NCI-H1417 treated with DMSO at 0.1 percent for 48 hours (cell line): ENCODE data around the gene POLR1H.

Experiments used
- DNase-seq: peaks from one replicate; lab custom pipeline; 2025; lab: John Stamatoyannopoulos, UW

Gene POLR1H

GRCh38 chr6:30096829-30097228 lies 35.8 kb downstream of the POLR1H start:
- no peak for DNase-seq

DNA sequence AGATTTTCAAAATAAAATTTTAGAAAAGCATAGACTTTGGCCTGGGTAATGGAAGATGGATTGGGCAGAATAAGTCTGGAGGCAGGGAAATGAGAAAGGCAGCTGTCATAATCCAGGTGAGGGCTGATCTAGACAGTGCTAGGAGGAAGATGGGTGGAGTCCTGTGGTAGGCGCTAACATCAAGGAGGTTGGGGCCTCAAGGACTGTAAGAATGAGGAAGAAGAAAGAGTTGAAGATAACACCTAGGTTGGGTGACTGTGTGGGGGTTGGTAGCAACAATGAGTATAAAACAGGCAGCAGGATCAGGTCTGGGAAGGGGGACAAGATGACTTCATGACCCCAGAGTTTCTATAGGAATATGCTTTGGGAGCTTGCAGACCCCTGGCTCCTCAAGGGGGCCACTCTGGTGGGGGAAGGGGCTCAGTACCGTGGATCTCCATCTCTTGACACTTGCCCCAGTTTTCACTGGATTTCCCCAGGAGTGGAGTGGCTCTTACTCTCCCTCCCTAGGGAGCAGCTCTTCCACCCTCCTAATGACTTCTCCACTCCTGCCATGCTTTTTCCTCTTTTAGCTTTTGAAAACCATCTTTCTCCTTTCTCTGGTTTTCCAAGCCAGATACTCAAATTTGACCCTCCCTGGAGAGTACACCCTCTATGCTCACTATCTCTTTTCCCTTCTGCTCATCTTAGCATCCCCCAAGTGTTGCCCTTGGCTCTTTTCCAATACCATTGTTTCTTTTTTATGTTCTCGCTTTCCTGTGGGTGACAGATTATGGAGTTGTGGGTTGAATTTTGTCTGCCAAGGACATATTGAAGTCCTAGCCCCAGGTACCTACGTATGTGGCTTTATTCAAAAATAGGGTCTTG lies 37.1 kb downstream of the POLR1H start:
- DNase-seq, result no peak

GRCh38 chr6:30100154-30100553 lies 39.1 kb downstream of the POLR1H start:
- DNase-seq, result no peak

DNA sequence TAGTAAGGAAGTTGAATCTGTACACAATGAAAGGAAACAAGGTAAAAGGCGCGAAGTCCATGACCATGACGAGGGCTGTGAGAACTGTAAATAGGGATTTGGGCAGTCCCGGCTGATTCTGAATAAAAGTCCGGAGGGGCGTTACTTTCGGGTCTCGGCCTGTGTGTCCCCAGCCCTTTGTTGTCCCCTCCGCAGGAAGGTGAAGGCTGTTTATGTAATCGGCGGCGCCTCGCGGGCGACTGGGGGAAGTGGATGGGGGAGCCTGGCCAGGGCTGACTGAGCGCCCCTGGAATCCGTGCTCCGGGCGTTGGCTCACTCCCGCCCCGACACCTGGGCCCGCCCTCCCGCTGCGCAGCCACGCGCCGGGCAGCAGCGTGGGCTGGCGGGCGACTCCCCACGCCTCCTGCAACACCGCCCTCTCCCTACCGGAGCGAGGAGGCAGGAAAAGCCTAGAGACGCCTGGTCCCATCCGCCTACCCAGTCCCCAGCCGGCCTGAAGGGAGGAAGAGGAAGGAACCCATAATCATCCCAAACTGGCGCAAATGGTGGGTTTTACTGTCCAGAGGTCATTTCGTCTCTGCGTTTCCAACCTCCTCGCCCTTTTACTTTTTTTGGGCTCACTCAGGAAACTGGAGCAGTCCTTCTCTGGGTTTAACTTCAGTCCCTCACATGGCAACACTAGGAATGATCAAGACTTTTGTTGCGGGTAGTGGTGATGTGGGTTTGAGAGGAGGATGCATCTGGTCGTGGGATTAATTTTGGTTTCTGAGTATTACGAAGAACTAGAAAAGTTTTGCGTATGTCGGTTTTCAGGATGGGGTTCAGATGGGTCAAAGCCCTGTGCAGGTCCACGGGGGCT lies 39.7 kb downstream of the POLR1H start:
- DNase-seq, result no peak

- no peak for DNase-seq
Measured at GRCh38 chr6:30101444-30102413, 40.7 kb downstream of the POLR1H start.

- DNase-seq, result no peak
Measured at GRCh38 chr6:30102414-30102969, 41.4 kb downstream of the POLR1H start.

DNA sequence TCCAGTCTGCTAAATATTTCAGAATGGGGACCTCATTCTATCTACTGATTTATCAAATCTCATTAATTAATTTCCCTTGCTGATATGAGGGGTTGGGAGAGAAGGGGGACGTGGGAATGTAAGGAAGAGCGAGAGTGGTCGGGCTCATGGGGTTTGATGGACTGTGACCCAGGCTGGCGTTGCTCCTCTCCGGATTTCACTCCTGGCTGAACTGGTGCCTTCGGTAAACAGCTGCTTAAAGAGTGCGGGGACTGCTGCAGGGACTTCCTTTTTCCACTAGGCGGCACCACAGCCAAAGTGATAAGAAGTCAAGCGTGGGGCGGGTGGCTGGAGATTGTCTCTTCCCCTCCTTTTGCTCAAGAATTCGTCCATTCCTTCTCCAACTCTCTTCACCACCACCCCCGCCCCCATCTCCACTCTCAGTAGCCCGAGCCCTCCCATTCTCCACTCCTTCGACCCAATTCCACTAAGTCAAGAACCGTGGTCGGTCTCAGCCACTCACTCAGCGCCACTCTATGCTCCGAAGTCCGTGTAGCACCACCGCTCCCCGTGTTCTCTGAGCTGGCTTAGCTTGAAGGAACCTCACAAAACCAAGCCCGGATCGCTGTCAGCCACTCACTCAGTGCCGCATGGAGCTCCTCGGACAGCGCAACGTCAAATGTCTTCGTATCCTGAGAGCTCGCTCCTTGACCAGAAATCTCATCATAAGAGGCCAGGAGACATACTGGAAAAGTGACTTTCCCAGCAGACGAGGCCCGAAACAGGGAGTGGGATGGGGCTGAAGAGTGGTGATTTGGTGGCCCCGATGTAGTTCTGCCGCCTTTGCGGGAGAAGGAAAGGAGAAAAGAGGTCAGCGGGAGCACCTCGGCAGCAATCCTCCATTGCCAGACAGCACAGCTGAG lies 42.2 kb downstream of the POLR1H start:
- peak; percentile 6 for DNase-seq

GRCh38 chr6:30103872-30104179 lies 42.8 kb downstream of the POLR1H start:
- no peak for DNase-seq

DNA sequence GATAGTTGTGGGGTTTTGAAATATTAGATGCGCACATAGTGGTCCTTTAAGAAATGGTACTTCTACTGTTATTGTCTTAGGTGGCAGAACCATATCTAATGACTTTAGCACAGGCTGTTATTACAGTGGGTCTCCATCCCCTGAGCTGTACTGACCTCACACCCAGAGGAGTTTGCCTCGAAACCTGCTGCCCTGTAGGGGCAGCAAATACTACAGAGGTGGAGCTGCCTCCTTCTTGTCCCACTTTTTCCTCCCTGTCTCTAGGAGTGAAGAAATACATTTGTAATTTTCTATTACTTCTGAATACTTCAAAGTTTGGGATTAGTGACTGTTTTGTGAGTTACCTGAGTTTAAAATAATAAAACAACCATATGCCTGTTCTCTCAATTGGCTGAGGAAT lies 43.6 kb downstream of the POLR1H start:
- DNase-seq, result no peak

DNA sequence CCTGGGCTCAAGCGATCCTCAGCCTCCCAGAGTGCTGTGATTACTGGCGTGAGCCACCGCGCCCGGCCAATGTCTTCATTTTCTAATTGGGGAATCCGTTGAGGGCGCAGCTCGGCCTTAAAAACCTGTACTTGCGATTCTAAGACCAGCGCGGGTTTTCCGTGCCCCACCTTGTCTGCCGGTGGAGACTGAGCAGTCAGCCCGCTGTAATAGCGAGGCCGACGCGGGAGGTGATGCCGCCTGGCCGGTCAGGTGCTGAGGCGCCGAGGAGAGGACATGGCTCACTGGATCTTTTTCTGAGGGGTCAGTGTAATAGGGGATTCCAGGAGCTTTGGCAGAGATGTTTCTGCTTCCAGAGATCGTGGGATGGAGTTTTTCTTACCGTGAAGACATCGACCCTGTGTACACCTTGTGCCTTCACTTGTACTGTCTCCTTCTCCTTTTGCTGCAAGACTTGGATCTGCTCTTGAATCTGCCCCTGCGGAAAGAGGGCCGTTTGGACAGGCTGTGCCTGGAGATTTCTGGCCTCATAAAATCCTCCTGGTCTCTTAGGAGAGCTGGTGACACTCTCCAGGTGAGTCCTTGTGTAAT lies 50.3 kb downstream of the POLR1H start:
- DNase-seq, result no peak

GRCh38 chr6:30112402-30112994 lies 51.4 kb downstream of the POLR1H start:
- DNase-seq, result no peak

DNA sequence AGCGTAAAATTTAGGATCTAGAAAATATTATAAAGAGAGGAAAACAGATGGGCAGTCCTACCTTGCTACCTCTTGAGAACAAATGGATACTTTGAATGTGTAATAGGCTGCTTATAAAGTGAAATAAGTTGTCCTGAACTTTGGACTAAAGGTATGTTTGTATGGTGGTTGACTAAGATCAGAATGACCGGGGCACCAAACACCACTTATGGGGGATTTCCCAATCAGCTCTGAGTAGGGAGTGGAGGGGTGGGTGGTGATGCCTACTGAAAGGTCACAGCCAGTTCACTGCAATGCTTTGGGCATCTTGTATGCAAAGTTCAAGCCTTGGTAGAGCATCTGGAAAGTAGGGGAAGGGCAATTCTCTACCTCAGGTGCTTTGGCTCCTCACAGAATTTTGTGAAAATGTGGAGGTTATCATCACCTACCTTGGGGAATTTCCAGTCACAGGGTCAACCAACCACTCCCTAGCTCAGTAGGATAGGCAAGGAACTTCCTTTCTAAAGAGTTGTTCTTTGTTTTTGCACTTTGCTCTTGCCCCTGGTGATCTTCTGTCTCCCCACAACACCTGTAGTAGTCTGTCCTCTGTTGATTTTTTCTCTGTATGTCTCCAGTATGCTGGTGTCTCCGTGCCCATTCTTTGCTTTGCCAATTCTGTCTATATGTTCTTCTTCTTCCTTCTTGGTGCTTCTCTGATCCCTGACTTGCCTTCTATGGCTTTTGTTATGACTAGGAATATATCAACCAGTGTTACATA lies 52.1 kb downstream of the POLR1H start, which contains the start of gene TRIM31:
Gene TRIM31 (minus strand): TSS at position 88 of the 757 bp plus-strand sequence. CDS start 285 bp downstream, outside the sequence.
- no peak for DNase-seq

DNA sequence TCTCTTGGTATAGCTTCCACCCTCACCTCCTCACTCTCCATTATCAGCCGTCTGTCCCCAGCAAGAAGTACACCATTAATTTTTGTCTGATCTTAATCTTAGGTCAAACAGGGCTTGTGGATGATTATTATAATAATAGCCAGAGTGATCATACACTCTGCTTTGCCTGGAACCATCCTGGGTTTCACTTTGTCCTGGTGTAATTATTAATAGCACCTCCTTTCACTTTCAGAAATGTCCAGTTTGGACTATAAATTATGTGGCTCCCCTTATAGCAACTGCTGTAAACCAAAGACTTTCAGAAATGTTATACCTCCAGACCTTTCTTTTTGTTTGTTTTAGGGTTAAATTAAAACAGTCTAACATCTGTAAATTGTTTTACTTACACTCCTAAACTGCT lies 52.8 kb downstream of the POLR1H start:
- DNase-seq, result no peak
